Body of pancreas (tissue), 4 donors: ENCODE data around the gene KIF19. TPM values are rescaled to one million over a fixed set of nuclear protein-coding genes. Genes with fewer than 3 reads are reported as not detected.

Experiments used
- ATAC-seq: fragments of 150-250 bp; one replicate; pipeline ENCODE4 v1.9.1; 2016
- DNase-seq, 4 donors: peaks; one replicate each; pipeline ENCODE4 v3.0.0-alpha.2; 2019
- H3K27ac ChIP-seq, 4 donors: fragments of 200-600 bp; sonication (generic); 1 replicate in 3 of 4; 2 replicates in 1 of 4; pipeline versions ENCODE4 v1.5.1 to v1.6.1; 2016 to 2019; ENCODE audit warnings: mild to moderate bottlenecking in 1 of 4, mixed read lengths in 1 of 4, moderate library complexity in 1 of 4
- H3K27me3 ChIP-seq, 2 donors: fragments of 200-600 bp; sonication (generic); one replicate each; pipeline ENCODE4 v1.6.0; 2016; ENCODE audit warnings: mild to moderate bottlenecking in 1 of 2
- H3K36me3 ChIP-seq, 2 donors: fragments of 200-600 bp; sonication (generic); replicated peaks in 1 of 2; 2 replicates each; pipeline ENCODE4 v1.5.1; 2016; ENCODE audit warnings: low read depth in 2 of 2; ENCODE audit not compliant: insufficient read depth in 1 of 2
- H3K4me1 ChIP-seq: fragments of 200-600 bp; sonication (generic); one replicate; pipeline ENCODE4 v1.6.0; 2016
- H3K4me3 ChIP-seq, 2 donors: fragments of 200-600 bp; sonication (generic); 1 replicate in 1 of 2; 2 replicates in 1 of 2; pipeline ENCODE4 v1.5.1; 2016 to 2019
- H3K9me3 ChIP-seq, 3 donors: fragments of 200-600 bp; sonication (generic); 1 replicate in 2 of 3; 2 replicates in 1 of 3; pipeline ENCODE4 v1.5.1; 2016
- CTCF ChIP-seq, 7 experiments: fragments of 450-650 bp in 4 of 7; fragments of 200-600 bp in 3 of 7; sonication (generic) in 3 of 7; IDR thresholded peaks; one replicate each; pipeline ENCODE4 v1.5.1; 2016 to 2019; ENCODE audit warnings: antibody characterized with exemption in 7 of 7
- POLR2A ChIP-seq, 3 donors: fragments of 450-650 bp; IDR thresholded peaks; one replicate each; pipeline ENCODE4 v1.6.1; 2016; ENCODE audit warnings: antibody characterized with exemption in 3 of 3, mild to moderate bottlenecking in 2 of 3
- WGBS, 2 donors: methylation state at CpG; one replicate each; pipeline ENCODE4 v1.1.5; 2017; 5-methylcytosine and 5-hydroxymethylcytosine counted together
- intact Hi-C: fragments of 100-400 bp; cut with DNase I; formaldehyde crosslinking; loops from one replicate; pipeline ENCODE4 v1.15.1; 2023
- total RNA-seq, 2 donors: library from RNA; depleted of rRNA; stranded (reverse); fragments of >200 nt; gene quantifications; one replicate each; pipeline ENCODE4 v1.1.0, GENCODE V29; 2016

Gene KIF19
- total RNA-seq, 2 donors from 2014 or later: 2.3 to 3.3 TPM

GRCh38 chr17:74334393-74335039 lies 8.5 kb downstream of the KIF19 start:
- 70 to 81% methylated on average over 2 of the region's 2 CpGs for WGBS, 2 donors

GRCh38 chr17:74335529-74336062 lies 9.6 kb downstream of the KIF19 start:
- Histone ChIP-seq H3K27me3 (no peaks in the 10 kb centered on the region), H3K4me3 (no peak overlapping the region), H3K9me3 (no peaks in the 10 kb centered on the region), H3K36me3 (no peaks in the 10 kb centered on the region), H3K27ac (no peak overlapping the region), H3K4me1 (no peaks in the 10 kb centered on the region)
- intact Hi-C loops: no loop called here
- DNase-seq (no peak), ATAC-seq (no peak)
- TF ChIP-seq CTCF (IDR thresholded peaks at IDR 0.05) (no peak), POLR2A (IDR thresholded peaks at IDR 0.05) (no peak)
- WGBS, 2 donors: 62 to 71% methylated on average over 3 to 5 of the region's 5 CpGs

More at GRCh38 chr17:74334393-74335039, 8.5 kb downstream of the KIF19 start:
- no peak for TF ChIP-seq POLR2A (IDR thresholded peaks at IDR 0.05)
- no peak for TF ChIP-seq CTCF (IDR thresholded peaks at IDR 0.05)
- Histone ChIP-seq H3K4me3 (no peak overlapping the region), H3K27ac (no peak overlapping the region), H3K4me1 (no peaks in the 10 kb centered on the region), H3K9me3 (no peaks in the 10 kb centered on the region), H3K36me3 (no peaks in the 10 kb centered on the region), H3K27me3 (no peaks in the 10 kb centered on the region)
- intact Hi-C loops: no loop called here
- ATAC-seq (no peak), DNase-seq (no peak)

- DNase-seq (no peak), ATAC-seq (no peak)
- Histone ChIP-seq H3K4me1 (no peaks in the 10 kb centered on the region), H3K27me3 (no peaks in the 10 kb centered on the region), H3K27ac (no peak overlapping the region), H3K4me3 (no peak overlapping the region), H3K9me3 (no peaks in the 10 kb centered on the region), H3K36me3 (no peaks in the 10 kb centered on the region)
- intact Hi-C loops: no loop called here
- TF ChIP-seq CTCF (IDR thresholded peaks at IDR 0.05) (no peak), POLR2A (IDR thresholded peaks at IDR 0.05) (no peak)
- WGBS, 2 donors: 63 to 73% methylated on average over 7 of the region's 7 CpGs
These were observed 10.3 kb downstream of the KIF19 start for GRCh38 chr17:74336307-74336706.

GRCh38 chr17:74337834-74338500 lies 11.9 kb downstream of the KIF19 start:
- H3K36me3 ChIP-seq: no peaks in the 10 kb centered on the region
- no peaks in the 10 kb centered on the region for H3K4me1 ChIP-seq
- ATAC-seq (no peak), DNase-seq (no peak)
- WGBS, 2 donors: 41 to 44% methylated on average over 12 of the region's 12 CpGs
- H3K27ac ChIP-seq: no peak overlapping the region
- no peak overlapping the region for H3K4me3 ChIP-seq
- no peaks in the 10 kb centered on the region for H3K27me3 ChIP-seq
- H3K9me3 ChIP-seq: no peaks in the 10 kb centered on the region
- TF ChIP-seq CTCF (IDR thresholded peaks at IDR 0.05): no peak
- no peak for TF ChIP-seq POLR2A (IDR thresholded peaks at IDR 0.05)
- intact Hi-C loops: no loop called here
